Stimulated activated CD8-positive, alpha-beta memory T cell treated with anti-CD3 and anti-CD28 coated beads, Interleukin-15, amount 100 ng/mL, for 24 hours (primary cell): ENCODE results near the gene DLGAP5.

Experiments used
- DNase-seq: peaks from one replicate; pipeline ENCODE4 v3.0.0-alpha.2; 2020; ENCODE audit warnings: low read depth

Gene DLGAP5, protein sequence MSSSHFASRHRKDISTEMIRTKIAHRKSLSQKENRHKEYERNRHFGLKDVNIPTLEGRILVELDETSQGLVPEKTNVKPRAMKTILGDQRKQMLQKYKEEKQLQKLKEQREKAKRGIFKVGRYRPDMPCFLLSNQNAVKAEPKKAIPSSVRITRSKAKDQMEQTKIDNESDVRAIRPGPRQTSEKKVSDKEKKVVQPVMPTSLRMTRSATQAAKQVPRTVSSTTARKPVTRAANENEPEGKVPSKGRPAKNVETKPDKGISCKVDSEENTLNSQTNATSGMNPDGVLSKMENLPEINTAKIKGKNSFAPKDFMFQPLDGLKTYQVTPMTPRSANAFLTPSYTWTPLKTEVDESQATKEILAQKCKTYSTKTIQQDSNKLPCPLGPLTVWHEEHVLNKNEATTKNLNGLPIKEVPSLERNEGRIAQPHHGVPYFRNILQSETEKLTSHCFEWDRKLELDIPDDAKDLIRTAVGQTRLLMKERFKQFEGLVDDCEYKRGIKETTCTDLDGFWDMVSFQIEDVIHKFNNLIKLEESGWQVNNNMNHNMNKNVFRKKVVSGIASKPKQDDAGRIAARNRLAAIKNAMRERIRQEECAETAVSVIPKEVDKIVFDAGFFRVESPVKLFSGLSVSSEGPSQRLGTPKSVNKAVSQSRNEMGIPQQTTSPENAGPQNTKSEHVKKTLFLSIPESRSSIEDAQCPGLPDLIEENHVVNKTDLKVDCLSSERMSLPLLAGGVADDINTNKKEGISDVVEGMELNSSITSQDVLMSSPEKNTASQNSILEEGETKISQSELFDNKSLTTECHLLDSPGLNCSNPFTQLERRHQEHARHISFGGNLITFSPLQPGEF

DNA sequence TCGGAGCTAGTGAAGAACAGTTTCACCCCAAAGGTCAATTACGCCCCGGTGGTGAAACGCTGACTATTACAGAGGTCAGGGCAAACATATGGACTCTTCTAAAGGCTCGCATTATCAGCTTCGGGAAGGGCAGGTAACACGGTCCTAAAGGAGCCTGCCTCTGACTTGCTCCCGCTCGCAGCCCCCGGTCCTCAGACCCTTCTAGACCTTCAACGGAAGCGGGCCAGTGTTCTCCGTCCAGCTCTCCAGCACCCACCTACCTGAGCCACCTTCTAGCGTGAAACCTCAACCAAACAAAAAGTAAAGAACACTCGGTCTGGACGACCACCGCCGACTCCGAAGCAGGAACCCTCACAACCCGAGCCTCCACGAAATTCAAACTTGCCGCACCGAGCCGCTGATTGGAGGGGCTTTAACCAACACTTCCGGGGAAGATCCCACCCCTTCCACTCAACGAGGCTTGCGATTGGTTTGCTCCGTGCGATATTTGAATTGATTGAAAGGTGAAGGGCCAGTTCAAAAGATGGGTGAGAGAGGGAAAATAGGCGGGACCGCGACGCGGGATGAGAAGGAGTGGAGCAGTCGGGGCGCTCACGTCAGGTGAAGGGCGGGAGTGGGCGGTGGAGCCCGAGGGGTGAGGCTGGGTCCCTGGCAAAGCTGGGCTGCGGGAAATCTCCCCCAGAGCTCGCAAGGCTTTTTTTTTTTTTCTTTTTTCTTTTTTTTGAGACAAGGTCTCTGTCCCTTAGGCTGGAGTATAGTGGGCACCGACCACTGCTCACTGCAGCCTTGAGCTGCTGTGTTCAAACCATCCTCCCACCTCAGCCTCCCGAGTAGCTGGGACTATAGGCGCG, at the start of gene DLGAP5:
DLGAP5 (minus strand) TSS at position 383 of the 851 bp plus-strand sequence. CDS start 2,406 bp downstream, outside the sequence.
- DNase-seq = peak; percentile 51

DNA sequence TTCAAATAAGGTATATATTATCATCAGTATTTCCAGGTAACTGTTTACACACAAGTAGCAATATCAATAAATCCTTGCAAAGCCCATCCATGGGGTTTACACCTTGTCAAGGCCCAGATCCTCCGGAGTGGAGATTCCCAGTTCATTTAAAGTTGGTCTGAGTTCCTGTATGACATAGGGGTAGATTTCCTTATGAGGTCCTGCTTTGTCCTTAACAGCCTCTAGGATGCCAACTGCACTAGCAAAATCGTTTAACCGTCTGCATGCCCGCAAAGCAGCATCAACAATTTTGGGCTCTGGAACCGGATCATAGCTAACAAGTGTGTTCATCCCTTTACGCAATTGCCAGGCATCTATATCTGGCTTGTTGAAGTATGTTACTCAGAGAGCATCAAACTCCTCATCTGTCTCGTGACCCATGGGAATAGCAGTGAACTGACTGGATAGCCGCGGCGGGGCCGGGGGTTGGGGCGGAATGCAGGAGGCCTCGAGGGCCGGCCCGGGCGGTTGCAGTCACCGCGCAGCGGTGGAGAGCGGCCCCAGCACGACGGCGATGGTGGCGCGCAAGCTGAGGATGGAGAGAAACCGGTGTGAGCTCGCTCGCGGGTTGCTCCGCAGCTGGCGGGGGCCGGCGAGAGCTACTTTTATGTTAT, 49.3 kb upstream of the DLGAP5 start:
- DNase-seq = no peak

DNA sequence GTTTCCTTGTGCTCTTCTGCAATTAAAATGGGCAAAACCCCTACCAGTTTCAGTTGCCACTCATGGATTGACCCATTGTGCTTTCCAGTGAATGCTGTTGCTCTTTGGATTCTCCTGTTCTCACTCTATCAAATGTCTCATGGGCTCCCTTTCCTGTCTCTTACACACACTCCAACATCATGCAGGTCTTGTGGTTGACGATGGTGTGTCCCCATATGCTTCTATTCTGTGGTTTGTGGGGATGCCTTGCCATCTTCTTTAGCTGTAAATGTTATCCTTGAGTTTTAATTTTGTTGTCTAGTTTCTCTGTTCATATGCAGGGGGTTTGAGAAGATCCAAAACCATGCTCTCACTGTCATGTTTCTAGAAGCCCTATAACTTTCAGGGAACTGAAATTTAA, 47.9 kb upstream of the DLGAP5 start:
- no peak for DNase-seq

DNA sequence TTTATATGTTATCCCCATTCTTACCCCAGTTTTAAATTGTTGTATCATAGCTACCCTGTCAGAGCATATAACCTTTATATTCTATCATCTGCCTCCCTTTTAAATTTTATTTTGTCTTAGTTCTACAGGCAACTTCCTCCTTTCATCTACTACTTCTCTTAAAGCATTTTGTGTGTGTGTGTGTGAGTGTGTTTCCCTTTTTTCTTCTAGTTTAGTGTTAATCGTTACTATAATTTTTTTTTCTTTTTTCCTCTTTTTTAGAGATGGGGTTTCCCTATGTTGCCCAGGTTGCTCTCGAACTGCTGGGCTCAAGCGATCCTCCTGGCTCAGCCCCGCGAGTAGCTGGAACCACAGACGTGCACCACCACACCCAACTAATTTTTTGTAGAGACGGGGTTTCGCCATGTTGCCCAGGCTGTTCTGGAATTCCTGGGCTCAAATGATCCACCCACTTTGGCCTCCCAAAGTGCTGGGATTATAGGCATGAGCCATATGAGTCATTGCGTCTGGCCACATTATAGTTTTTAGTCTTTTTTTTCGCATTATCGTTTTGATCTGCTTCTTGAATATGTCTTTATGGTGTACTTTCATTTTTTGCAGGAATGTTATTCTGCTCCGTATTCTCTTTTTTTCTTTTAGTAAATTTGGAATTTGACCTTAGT, 46.8 kb upstream of the DLGAP5 start:
- DNase-seq = no peak

DNA sequence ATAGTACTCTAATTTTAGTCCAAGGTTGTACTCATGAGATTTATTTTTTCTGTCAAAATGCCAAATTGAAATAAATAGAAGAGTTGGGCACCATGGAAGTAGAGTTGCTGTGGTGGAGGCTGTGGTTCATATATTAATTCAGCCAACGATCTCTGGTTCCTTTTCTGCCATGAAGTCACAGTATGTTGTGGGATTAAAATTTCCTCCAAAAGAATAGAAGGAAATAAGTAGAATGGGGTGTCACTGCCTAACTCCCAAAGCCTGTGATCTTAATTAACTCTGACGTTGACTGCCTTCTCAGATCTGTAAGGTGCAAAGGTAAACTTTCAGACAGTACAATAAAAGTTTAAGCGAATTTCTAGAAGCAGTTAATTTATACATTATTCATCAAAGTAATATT, 42.2 kb upstream of the DLGAP5 start:
- DNase-seq = no peak

DNA sequence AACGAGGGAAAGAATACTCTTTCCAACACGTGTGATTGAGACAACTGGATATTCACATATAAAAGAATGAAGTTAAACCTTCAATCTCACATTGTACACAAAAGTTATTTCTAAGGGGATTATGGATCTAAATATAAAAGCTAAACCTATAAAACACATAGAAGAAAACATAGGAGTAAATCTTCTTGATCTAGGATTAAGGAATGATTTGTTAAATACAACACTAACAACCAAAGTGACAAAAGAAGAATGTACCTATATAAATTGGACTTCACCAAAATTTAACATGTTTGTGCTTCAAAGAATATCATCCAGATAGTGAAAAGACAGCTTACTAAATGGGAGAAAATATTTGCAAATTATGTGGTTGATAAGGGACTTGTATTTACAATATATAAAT, 36.9 kb upstream of the DLGAP5 start:
- DNase-seq = no peak

DNA sequence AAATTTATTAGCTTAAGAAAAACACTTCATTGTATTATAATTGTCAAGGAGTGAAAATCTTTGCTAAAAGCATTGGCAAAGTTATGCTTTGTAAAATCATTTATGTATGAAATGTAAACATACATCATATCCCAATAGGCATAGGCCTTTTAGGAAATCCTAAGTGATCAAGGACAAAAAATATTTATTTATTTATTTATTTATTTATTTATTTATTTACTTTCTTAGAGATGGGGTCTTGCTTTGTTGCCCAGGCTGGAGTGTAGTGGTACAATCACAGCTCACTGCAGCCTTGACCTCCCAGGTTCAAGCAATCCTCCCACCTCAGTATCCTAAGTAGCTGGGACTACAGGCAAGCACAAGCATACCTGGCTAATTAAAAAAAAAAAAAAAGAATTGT, 32.0 kb upstream of the DLGAP5 start:
- no peak for DNase-seq

DNA sequence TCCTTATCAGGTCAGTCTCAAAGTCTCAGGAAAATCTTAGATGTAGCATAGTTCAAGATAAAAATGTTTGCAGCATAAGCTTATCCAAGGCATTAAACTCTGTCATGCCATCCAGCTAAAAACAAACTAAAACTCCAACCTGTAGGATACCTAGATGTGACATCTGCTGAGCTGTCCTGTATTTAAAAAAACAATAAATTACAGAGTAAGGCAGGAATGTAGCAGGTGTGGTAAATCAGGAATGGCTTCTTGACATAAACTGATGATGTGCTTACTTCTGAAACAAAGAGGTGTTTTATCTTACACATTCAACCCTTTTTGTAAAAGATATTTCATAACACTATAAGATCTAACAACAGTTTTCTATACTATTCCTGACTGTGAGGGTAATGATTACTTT, 30.6 kb upstream of the DLGAP5 start:
- no peak for DNase-seq

DNA sequence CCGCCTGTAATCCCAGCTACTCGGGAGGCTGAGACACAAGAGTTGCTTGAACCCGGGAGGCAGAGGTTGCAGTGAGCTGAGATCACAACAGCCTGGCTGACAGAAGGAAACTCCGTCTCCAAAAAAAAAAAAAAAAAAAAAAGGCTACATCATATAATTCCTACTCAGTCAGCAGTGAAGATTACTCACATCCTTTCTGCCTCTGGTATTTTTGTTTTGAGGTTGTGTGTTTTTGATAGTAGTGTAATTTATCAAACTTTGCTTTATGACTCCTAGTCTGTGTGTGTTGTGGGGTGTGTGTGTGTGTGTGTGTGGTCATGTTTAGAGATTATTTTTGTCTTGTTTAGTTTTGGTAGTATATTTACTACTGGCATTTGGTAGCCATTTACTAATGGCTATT, 29.8 kb upstream of the DLGAP5 start:
- DNase-seq = no peak

DNA sequence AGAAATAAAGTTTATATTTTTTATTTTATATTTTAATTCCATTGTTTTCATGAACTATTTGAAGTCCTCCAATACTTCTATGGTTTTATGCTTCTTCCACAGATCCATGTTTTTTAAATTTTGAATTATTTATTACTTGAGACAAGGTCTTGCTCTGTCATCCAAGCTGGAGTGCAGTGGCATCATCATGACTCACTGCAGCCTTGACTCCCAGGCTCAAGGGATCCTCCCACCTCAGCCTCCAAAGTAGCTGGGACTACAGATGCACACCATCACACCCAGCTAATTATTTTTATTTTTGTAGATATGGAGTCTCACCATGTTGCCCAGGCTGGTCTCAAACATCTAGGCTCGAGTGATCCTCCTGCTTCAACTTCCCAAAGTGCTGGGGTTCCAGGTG, 28.8 kb upstream of the DLGAP5 start:
- DNase-seq = no peak

DNA sequence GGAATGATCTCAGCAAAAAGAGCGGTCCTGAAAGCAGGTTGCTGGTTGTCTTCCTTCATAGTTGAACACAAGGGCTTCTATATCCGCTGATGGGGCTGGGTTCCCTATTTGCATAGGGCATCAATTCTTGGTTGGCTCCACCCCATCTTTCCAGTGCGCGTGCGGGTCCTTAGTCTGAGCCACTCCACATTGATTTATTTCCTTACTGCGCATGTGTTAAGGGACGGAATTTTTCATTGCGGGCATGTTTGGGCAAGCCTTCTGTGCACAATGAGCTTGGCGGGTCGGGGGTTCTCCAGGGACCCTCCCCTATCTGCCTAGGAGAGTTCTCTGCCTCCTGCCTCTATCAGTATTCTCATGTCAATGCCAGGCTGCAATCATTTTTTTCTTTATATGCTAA, 21.2 kb upstream of the DLGAP5 start:
- DNase-seq = no peak

DNA sequence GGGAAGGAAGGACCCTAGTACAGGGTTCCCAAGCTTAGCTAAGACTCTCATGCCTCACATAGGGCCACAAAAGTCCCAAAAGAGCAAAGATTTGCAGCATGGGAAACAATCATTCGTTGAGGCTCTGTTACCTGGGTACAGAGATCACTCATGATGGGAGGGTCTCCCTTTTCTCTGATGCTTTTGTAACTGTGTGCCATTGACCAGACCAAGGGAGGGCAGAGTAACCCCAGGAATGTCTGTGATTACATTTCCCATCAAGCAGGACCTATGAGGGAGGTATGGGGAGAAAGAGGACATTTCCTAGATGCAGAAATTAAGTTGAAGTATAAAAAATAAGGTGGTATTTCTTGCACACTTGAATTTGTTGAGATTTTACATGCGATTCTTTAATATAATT, 16.4 kb upstream of the DLGAP5 start:
- DNase-seq = no peak

DNA sequence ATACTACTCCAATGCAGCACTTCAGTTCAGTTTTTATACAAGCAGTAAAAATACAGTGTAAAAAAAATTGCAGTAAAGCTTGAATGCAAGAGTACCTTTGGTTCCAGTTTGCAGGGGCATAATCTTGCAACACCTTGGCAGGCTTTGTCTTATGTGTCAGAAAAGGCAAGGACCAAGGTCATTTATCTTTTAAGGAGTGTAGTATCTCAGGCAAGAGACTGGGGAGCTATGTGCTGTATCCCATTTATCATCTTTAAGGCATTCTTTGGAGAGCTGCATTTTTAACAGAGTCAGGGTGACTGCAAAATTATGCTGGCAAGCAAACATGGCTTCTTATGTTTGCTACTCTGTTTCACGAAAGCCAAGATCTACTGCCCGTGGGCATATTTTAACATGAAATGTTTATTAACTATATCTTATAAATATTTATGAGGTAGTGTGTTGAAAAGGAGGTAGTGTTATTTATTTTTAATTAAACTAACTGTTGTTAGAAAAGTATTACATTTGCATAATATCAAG, 14.8 kb upstream of the DLGAP5 start:
- no peak for DNase-seq

DNA sequence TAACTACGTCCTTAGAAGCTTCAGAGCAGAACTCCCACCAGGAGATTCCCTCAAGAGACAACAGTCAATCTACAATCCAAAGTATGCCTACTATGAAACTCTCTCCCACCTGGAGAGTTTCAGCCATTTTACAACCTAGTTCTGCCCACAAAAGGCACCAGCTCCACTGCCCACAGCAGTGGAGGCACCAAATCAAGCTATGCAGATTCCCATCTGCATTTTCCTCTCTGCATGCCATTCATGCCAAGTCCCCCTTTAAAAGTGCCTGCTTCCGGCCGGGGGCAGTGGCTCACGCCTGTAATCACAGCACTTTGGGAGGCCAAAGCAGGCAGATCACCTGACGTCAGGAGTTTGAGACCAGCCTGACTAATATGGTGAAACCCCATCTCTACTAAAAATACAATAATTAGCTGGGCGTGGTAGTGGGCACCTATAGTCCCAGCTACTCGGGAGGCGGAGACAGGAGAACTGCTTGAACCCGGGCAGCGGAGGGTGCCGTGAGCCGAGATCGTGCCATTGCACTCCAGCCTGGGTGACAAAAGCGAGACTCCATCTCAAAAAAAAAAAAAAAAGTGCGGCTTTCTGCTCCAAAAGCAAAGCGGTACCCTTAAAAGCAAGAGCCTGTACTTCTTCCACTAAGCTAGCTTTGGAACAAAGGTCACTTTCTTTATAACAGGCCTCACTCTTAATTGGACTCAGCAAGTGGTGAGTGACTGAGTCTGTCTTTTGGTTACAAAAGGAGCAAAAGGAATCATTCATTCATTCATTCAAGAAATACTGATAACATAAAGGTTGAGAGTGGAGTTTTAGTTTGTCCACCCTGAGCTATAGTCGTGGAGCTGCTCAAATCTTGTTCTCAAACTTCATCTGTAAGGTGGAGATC, 10.1 kb upstream of the DLGAP5 start:
- no peak for DNase-seq

DNA sequence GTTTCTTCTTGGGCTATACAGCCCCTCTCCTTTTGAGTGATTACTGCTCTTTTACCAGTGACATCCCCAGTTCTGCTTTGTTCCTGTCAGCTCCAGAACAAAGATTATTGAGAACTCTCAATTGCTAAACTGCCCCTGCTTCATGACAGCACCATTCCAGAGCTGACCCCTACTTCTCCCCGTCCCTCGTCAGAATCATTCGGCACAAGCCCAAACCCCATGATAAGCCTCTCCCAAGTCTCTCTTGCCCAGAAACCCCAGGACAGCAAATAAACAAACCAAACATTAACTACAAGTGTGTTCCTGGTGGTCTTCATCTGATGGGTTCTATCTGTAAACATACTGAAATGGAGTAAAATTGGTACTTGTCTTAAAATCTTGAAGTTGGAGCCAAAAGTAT, 9.3 kb upstream of the DLGAP5 start:
- DNase-seq = no peak

DNA sequence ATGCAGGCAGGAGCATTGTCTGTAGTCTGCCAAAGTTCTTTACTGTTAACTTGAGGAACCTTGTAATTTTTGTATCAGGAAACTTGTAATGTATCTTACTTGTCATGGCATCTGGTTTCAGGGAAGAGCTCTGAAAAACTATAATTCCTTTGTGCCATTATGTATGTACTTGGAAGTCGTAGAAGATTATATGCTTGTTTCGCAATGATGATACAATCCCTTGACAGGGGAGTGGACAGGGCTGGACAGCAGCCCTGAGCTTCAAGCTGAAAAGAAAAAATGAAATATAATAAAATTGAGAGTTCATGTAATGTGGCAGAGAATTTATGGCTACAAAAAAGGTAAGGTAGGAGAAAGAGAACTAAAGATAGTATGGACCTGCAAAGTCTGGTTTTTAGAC, 7.4 kb upstream of the DLGAP5 start:
- no peak for DNase-seq

DNA sequence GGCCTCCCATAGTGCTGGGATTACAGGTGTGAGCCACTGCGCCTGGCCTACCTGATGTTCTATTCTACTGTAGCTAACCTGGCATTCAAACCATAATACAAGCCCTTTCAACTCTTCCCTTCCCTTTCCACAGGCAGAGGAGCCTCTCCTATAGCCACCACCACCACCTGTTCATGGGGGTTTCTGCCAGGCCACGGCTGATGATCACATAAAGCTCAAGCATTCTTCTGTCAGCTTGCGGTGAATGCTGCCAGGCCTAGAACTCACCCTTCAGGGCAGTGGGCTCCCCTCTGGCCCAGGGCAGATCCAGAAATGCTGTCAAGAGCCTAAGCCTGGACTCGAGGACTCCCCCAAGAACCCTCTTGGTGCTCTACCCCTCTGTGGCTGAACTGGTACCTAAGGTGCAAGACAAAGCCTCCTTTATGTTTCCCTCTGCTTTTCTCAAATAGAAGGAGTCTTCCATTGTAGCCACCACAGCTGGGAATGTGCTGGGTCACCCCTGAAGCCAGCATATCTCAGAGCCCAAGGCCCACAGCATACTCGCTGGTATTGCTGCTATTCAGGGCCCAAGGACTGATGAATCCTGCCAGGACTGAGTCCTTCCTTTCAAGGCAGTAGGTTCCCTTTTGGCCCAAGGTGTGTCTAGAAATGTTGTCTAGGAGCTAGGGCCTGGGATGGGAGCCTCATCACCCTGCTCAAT, 3.4 kb upstream of the DLGAP5 start:
- DNase-seq = no peak

DNA sequence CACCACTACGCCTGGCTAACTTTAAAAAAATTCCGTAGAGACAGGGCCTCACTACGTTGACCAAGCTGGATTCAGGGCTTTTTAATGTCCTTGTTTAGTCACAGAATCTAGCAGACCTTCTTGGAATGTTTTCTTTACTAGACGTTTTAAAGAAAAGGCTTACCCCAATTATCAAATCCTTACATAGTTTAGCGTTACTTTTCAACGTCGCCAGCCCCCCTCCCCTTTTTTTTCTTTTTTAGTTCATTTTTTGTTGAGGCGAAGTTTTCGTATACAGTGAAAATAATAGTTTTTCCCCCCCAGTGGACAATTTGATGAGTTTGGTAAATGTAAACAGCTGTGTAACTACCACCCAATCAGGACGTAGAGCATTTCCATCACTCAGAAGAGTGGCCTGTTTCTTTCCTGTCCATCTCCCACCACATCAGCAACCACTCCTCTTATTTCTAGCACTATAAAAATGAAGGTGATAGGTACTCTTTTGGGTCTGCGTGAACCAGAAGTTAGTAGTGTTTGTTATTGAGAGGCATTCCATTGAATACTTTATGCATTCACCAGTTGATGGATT, 753 bp upstream of the DLGAP5 start:
- no peak for DNase-seq

DNA sequence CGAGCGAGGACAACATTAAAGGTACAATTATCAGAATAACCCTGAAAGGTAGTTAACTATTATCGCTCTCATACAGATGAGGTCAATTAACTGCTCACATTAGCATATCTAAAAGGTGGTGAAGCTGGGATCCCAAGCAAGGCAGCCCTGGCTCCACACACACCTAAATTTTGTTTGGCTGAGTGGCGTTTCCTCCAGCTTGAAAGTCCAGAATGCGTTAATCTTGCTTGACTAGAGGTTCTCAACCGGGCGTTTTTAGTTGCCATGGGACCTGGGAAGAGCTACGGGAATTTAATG, 531 bp downstream of the DLGAP5 start:
- no peak for DNase-seq
